Cardiac muscle cell (in vitro differentiated cells and primary cell): ENCODE data around the gene KDM2A. TPM values are rescaled to one million over a fixed set of nuclear protein-coding genes. Genes with fewer than 3 reads are reported as not detected.
A peak's percentile ranks its signal among the peaks of the same experiment; 100 is the strongest.
"Not testable (repeated sequence)": the region's sequence is repeated elsewhere in the genome, so short reads cannot be mapped to it uniquely, and the experiment has no call there.

Source experiments
- DNase-seq, 2 donors: peaks; one replicate each; pipeline versions ENCODE4 v3.0.0 to v3.0.0-alpha.2; 2010 to 2017; ENCODE audit warnings: low read depth in 1 of 2, low spot score in 1 of 2
- H3K27ac ChIP-seq: fragments of 200-600 bp; sonication (generic); 2 replicates; pipeline ENCODE4 v1.5.1; 2016
- H3K27me3 ChIP-seq: fragments of 200-600 bp; sonication (generic); 2 replicates; pipeline ENCODE4 v1.6.0; 2016; ENCODE audit warnings: control low read depth
- H3K36me3 ChIP-seq: fragments of 200-600 bp; sonication (generic); 2 replicates; pipeline ENCODE4 v1.5.1; 2016; ENCODE audit warnings: control low read depth
- H3K4me1 ChIP-seq: fragments of 200-600 bp; sonication (generic); 2 replicates; pipeline ENCODE4 v1.8.1; 2017; ENCODE audit warnings: low read depth, mild to moderate bottlenecking, mixed run types
- H3K4me3 ChIP-seq: fragments of 200-600 bp; sonication (generic); 2 replicates; pipeline ENCODE4 v1.5.1; 2016; ENCODE audit warnings: mild to moderate bottlenecking
- H3K9me3 ChIP-seq: fragments of 200-600 bp; sonication (generic); 2 replicates; pipeline ENCODE4 v1.5.1; 2017; ENCODE audit warnings: low read depth, mild to moderate bottlenecking, control low read depth
- polyA plus RNA-seq: library from polyadenylated mRNA; unstranded; fragments of >200 nt; fragmentation: Nextera tagmentation; extraction: Ambion mirVana; gene quantifications from 2 replicates; pipeline ENCODE4 v1.2.1, GENCODE V29; 2016
- total RNA-seq: library from RNA; depleted of rRNA; stranded (reverse); fragments of >200 nt; gene quantifications from 2 replicates; pipeline ENCODE4 v1.2.3, GENCODE V29; 2016
- TF ChIP-seq, protein P1 (sequence below): IDR thresholded peaks from 2 replicates; pipeline ENCODE4 v1.5.1; 2012; ENCODE audit warnings: low read depth, mild to moderate bottlenecking, low read length

KDM2A gene
- total and polyA plus RNA-seq, 2 experiments from 2014 or later, result 17.6 to 37.8 TPM

DNA sequence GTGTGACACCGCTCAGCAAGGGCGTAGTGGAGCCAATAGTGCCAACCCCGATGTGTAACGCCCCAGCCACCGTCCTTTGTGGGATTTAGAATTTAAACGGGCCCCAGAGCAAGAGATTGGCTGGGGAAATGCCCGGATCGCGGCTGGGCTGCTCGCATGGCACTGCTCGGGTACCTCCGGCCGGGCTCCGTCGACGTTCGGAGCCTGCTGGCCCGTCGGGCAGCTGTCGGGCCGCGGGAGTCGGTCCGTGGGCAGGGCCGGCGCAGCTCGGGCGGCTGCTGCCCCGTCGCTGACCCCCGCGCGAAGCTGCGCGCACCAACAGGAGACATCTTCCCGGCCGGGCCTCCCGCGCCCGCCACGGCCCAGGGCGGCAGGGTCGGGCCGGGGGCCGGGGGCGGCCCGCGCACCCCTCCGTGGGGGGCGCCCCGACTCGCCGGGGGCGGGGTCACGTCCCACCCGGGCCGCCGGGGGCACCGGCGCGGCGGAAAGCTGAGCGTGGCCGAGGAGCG is 1.3 kb upstream of the KDM2A start:
- peak in 1 of 2 donors; percentile 52 for DNase-seq
- no peaks in the 10 kb centered on the region for H3K27me3 ChIP-seq
- peak overlapping the region; percentile 53 for H3K27ac ChIP-seq
- H3K9me3 ChIP-seq, result no peaks in the 10 kb centered on the region
- H3K4me3 ChIP-seq, result no peak overlapping the region
- no peaks in the 10 kb centered on the region for H3K36me3 ChIP-seq
- TF ChIP-seq, protein P1, sequence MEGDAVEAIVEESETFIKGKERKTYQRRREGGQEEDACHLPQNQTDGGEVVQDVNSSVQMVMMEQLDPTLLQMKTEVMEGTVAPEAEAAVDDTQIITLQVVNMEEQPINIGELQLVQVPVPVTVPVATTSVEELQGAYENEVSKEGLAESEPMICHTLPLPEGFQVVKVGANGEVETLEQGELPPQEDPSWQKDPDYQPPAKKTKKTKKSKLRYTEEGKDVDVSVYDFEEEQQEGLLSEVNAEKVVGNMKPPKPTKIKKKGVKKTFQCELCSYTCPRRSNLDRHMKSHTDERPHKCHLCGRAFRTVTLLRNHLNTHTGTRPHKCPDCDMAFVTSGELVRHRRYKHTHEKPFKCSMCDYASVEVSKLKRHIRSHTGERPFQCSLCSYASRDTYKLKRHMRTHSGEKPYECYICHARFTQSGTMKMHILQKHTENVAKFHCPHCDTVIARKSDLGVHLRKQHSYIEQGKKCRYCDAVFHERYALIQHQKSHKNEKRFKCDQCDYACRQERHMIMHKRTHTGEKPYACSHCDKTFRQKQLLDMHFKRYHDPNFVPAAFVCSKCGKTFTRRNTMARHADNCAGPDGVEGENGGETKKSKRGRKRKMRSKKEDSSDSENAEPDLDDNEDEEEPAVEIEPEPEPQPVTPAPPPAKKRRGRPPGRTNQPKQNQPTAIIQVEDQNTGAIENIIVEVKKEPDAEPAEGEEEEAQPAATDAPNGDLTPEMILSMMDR, result no peak
- H3K4me1 ChIP-seq, result peaks cover 34% of the 10 kb centered on the region

DNA sequence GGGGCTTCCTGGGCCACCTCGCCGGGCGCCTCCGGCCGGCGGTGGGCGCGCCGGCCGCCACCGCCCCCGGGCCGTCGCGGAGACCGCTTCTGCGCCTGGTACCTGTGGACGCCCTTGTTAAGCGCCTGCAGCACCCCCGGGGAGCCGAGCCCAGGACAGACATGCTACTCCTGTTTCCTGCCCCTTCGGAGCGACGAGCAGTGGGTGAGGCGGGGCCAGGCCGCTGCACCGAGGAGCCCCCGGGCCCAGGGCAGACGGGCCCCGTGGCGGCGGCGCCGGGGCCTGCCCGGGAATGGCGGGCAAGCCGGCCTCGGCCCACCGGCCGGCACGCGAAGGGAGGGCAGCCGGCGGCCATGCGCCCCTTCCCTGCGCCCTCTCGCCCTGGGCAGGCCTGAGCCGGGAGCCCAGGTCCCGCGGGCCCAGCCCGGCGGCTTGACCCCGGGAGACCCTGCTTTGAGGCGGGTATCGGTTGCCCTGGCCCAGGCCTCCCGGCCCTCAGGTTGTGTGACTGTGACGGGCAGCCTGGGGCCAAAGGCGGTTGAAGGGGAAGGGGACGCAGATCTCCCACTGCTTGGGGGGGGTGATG is 789 bp upstream of the KDM2A start:
- Histone ChIP-seq H3K27ac (peak overlapping the region; percentile 93), H3K27me3 (no peaks in the 10 kb centered on the region), H3K9me3 (no peaks in the 10 kb centered on the region), H3K4me3 (no peak overlapping the region), H3K4me1 (peaks cover 34% of the 10 kb centered on the region), H3K36me3 (no peaks in the 10 kb centered on the region)
- TF ChIP-seq, protein P1, result no peak
- DNase-seq, result peak in 1 of 2 donors; percentile 46

DNA sequence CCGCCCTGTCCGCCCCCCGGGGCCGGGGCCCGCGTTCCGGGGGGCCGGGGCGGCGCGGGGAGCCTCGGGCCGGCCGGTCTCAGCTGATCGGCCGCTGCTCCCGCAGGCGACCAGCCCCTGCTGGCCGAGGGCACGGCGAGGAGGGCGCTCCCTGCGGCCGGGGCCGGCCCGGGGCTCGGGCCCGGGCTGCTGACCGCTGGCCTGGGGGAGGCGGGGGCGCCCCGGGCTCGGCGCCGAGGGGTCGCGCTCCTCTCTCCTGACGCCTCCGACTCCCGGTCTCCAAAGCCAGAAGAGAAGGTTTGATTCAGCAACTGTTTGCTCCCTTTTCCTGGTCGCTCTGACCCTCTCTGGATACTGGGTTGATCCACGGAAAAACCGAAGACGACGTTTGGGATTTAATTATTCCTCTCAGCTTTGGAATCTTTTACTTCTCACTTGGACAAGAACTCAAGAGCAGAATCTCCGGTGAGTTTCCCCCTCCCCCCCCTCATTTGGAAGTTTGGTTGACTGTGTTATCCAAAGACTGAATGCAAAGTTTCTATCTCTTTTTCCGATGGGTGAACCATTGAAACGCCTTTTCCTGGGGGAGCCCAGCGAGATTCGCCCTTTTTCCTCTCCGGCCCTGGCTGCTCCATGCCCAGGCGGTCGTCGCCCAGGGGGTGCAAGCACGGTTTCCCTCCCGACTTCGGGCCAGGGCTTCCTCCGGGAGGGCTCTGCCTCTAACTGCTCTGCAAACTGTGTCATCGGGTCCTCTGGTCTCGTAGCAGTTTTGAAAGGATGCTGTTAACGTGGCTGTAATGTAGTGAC is 725 bp downstream of the KDM2A start:
- H3K27ac ChIP-seq, result peak overlapping the region; percentile 99
- peaks cover 31% of the 10 kb centered on the region for H3K4me1 ChIP-seq
- no peaks in the 10 kb centered on the region for H3K9me3 ChIP-seq
- H3K4me3 ChIP-seq, result peak overlapping the region; percentile 97
- no peaks in the 10 kb centered on the region for H3K36me3 ChIP-seq
- TF ChIP-seq, protein P1, result no peak
- DNase-seq, result peak; percentile 8 to 46
- H3K27me3 ChIP-seq, result no peaks in the 10 kb centered on the region

DNA sequence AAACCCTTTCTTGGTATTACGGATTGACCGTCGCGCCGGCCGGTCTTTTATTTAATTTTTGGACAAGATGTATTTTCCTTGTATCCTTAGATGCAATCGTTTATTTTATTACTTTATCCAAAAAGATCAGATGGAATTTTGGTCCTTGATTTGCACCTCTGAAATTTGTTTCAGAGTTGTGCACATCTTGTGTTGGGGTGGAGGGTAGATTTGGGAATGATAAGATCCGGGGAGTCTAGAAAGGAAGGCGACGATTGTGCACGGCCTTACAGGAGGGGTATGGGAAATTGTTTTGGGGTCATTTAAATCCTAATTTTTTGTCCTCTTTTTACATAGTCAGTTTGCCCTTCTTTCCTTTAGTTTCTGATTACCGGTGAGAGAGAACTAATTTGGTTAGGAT is 1.4 kb downstream of the KDM2A start:
- H3K27me3 ChIP-seq, result no peaks in the 10 kb centered on the region
- peak overlapping the region; percentile 99 for H3K27ac ChIP-seq
- no peaks in the 10 kb centered on the region for H3K9me3 ChIP-seq
- H3K4me1 ChIP-seq, result peaks cover 31% of the 10 kb centered on the region
- no peak for DNase-seq
- TF ChIP-seq, protein P1, result no peak
- H3K4me3 ChIP-seq, result peak overlapping the region; percentile 97
- H3K36me3 ChIP-seq, result no peaks in the 10 kb centered on the region

DNA sequence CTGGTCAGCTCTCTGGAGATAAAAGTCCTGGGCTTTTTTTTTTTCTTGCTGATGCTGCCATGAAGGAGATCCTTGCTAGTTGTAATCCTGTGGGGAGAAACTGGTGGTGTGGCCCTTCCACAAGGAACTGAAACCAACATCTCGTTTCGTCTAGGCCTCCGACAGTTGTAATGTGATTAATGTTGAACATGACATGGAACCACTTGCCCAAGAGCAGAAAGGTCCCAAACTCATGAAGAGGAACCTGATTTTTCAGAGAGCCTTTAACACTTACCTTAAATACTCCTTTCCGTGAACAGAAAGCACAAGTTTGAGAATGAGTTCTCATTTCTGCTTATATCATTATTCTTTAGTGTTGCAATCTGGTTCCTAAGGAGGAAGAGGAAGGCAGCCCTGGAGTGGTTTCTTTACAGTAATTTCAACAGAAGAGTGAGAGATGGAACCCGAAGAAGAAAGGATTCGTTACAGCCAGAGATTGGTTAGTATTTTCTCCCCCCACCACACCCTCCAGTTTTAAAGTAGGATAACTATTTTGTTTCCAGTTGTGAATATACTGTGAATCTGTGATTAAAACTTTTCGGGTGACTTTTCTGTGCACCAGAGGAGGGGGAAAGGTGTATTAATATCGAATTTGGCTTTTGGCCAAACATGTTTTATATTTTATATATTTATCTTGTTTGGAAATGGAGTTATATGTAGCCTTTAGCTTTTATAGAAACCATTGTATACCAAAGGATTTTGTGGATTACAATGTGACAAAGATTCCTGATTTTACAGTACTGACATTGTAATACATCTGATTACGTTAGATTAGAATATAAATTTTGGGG is 2.0 kb downstream of the KDM2A start:
- peak; percentile 40 to 48 for DNase-seq
- TF ChIP-seq, protein P1, result no peak
- Histone ChIP-seq H3K36me3 (no peaks in the 10 kb centered on the region), H3K4me3 (peak overlapping the region; percentile 97), H3K9me3 (no peaks in the 10 kb centered on the region), H3K4me1 (peaks cover 27% of the 10 kb centered on the region), H3K27me3 (no peaks in the 10 kb centered on the region), H3K27ac (peak overlapping the region; percentile 51)

DNA sequence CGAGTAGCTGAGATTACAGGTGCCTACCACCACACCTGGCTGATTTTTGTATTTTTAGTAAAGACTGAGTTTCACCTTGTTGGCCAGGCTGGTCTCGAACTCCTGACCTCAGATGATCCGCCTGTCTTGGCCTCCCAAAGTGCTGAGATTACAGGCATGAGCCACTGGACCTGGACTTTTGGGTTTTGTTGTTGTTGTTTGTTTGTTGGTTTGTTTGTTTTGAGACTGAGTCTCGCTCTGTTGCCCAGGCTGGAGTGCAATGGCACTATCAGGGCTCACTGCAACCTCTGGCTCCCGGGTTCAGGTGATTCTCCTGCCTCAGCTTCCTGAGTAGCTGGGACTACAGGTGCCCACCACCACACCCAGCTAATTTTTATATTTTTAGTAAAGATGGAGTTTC is 4.7 kb downstream of the KDM2A start:
- H3K9me3 ChIP-seq, DNase-seq, H3K27me3 ChIP-seq, H3K4me3 ChIP-seq, H3K27ac ChIP-seq, H3K36me3 ChIP-seq: not testable (repeated sequence)
- peaks cover 14% of the 10 kb centered on the region for H3K4me1 ChIP-seq

DNA sequence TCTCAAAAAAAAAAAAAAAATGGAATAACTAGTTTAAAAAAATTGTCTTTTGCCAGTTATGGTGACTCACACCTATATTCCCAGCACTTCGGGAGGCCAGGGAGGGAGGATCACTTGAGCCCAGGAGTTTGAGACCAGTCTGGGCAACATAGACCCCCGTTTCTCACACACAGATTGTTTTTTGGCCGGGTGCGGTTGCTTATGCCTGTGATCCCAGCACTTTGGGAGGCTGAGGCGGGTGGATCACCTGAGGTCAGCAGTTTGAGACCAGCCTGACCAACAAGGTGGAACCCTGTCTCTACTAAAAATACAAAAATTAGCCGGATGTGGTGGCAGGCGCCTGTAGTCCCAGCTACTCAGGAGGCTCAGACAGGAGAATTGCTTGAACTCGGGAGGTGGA is 7.2 kb downstream of the KDM2A start:
- not testable (repeated sequence) for DNase-seq, H3K9me3 ChIP-seq, H3K27ac ChIP-seq, H3K27me3 ChIP-seq, H3K36me3 ChIP-seq, H3K4me3 ChIP-seq
- H3K4me1 ChIP-seq, result peaks cover 11% of the 10 kb centered on the region
